B cell (primary cell): Measurements from ENCODE around the gene PLXDC1. TPM values are rescaled to one million over a fixed set of nuclear protein-coding genes. Genes with fewer than 3 reads are reported as not detected.
A peak's percentile ranks its signal among the peaks of the same experiment; 100 is the strongest.

Source experiments
- ATAC-seq: fragments of 200-7000 bp; cut with Tn5 transposase; one replicate; pipeline ENCODE4 v1.10.0; 2021; ENCODE audit warnings: low read depth, mild to moderate bottlenecking, moderate number of reproducible peaks, moderate library complexity
- CTCF ChIA-PET: fragments of 350-600 bp; sonication (Branson Sonifier 250); formaldehyde crosslinking; loops from one replicate; lab custom pipeline; 2021; ENCODE audit warnings: antibody characterized with exemption, inconsistent platforms; lab: Charles Lee
- POLR2A ChIA-PET: fragments of 350-600 bp; sonication (Branson Sonifier 250); formaldehyde crosslinking; loops from one replicate; lab custom pipeline; 2021; ENCODE audit warnings: antibody characterized with exemption; lab: Charles Lee
- DNase-seq: peaks from one replicate; pipeline ENCODE4 v3.0.0; 2013
- H2AFZ ChIP-seq: 2 replicates; pipeline ENCODE4 v1.6.1; 2012; ENCODE audit warnings: mild to moderate bottlenecking, low read depth, low read length; ENCODE audit not compliant: insufficient read depth, poor library complexity, severe bottlenecking
- H3K27ac ChIP-seq, 2 donors: 1 replicate in 1 of 2; 2 replicates in 1 of 2; pipeline ENCODE4 v1.5.1; 2012 to 2013; ENCODE audit warnings: low read length in 2 of 2, mild to moderate bottlenecking in 2 of 2, moderate library complexity in 1 of 2
- H3K27me3 ChIP-seq, 4 experiments: fragments of 200-600 bp in 1 of 4; sonication (generic) in 1 of 4; replicated peaks in 1 of 4; 1 replicate in 2 of 4; 2 replicates in 2 of 4; pipeline versions ENCODE4 v1.6.1 to v1.7.0; 2013 to 2016; ENCODE audit warnings: low read length in 3 of 4, mild to moderate bottlenecking in 2 of 4, mixed read lengths in 1 of 4, moderate library complexity in 1 of 4; ENCODE audit not compliant: insufficient read depth in 4 of 4, control insufficient read depth in 3 of 4; ENCODE audit errors: control extremely low read depth in 1 of 4
- H3K36me3 ChIP-seq, 2 experiments: replicated peaks in 1 of 2; 1 replicate in 1 of 2; 2 replicates in 1 of 2; pipeline versions ENCODE4 v1.6.1 to v1.7.1; 2013; ENCODE audit warnings: low read length in 1 of 2; ENCODE audit not compliant: insufficient read depth in 2 of 2, control insufficient read depth in 1 of 2; ENCODE audit errors: control extremely low read depth in 1 of 2, extremely low read depth in 1 of 2
- H3K4me1 ChIP-seq, 2 donors: fragments of 200-600 bp in 1 of 2; sonication (generic) in 1 of 2; 1 replicate in 1 of 2; 2 replicates in 1 of 2; pipeline versions ENCODE4 v1.5.1 to v1.6.1; 2013 to 2017; ENCODE audit warnings: low read length in 2 of 2; ENCODE audit not compliant: control insufficient read depth in 2 of 2, insufficient read depth in 2 of 2
- H3K4me2 ChIP-seq: replicated peaks from 2 replicates; pipeline ENCODE3; 2012; ENCODE audit warnings: mild to moderate bottlenecking, low read depth, low read length; ENCODE audit not compliant: poor library complexity, severe bottlenecking
- H3K4me3 ChIP-seq, 5 experiments: fragments of 200-600 bp in 1 of 5; sonication (generic) in 1 of 5; 1 replicate in 3 of 5; 2 replicates in 2 of 5; pipeline versions ENCODE4 v1.5.1 to v1.7.0; 2011 to 2016; ENCODE audit warnings: low read length in 4 of 5, mild to moderate bottlenecking in 4 of 5, low read depth in 2 of 5, control low read depth in 1 of 5, moderate library complexity in 1 of 5; ENCODE audit not compliant: insufficient read depth in 1 of 5; ENCODE audit errors: control extremely low read depth in 1 of 5, extremely low read depth in 1 of 5
- H3K79me2 ChIP-seq: fragments of 200-600 bp; sonication (generic); one replicate; pipeline ENCODE4 v1.6.0; 2016; ENCODE audit warnings: low read length; ENCODE audit not compliant: control insufficient read depth, insufficient read depth
- H3K9ac ChIP-seq: fragments of 200-600 bp; sonication (generic); 2 replicates; pipeline ENCODE4 v1.6.1; 2017; ENCODE audit warnings: mild to moderate bottlenecking, low read length, moderate library complexity
- H3K9me3 ChIP-seq, 3 donors: one replicate each; pipeline versions ENCODE4 v1.6.1 to v1.7.1; 2013; ENCODE audit warnings: low read length in 2 of 3; ENCODE audit not compliant: control insufficient read depth in 2 of 3, insufficient read depth in 1 of 3; ENCODE audit errors: control extremely low read depth in 1 of 3
- H4K20me1 ChIP-seq: 2 replicates; pipeline ENCODE4 v1.6.0; 2012; ENCODE audit warnings: mild to moderate bottlenecking, low read length; ENCODE audit not compliant: insufficient read depth, control insufficient read depth, poor library complexity, severe bottlenecking
- H3K27ac Mint-ChIP-seq: one replicate; pipeline ENCODE4 v1.8.0; 2021; ENCODE audit warnings: mixed read lengths
- H3K27me3 Mint-ChIP-seq: one replicate; pipeline ENCODE4 v1.8.0; 2021; ENCODE audit warnings: mixed read lengths
- H3K4me1 Mint-ChIP-seq: one replicate; pipeline ENCODE4 v1.8.0; 2021; ENCODE audit warnings: mixed read lengths
- H3K4me3 Mint-ChIP-seq: one replicate; pipeline ENCODE4 v1.8.0; 2021; ENCODE audit warnings: mixed read lengths
- H3K9me3 Mint-ChIP-seq: one replicate; pipeline ENCODE4 v1.8.0; 2022; ENCODE audit warnings: mixed read lengths; ENCODE audit not compliant: insufficient read depth
- CTCF ChIP-seq: fragments of 200-600 bp; IDR thresholded peaks from one replicate; pipeline ENCODE4 v1.8.0; 2022; ENCODE audit warnings: antibody characterized with exemption, mild to moderate bottlenecking
- EZH2 ChIP-seq: IDR thresholded peaks from 2 replicates; pipeline ENCODE4 v1.6.1; 2012; ENCODE audit warnings: borderline replicate concordance, low read depth, mild to moderate bottlenecking, moderate library complexity, low read length; ENCODE audit not compliant: insufficient read depth, poor library complexity, severe bottlenecking
- WGBS: methylation state at CpG from one replicate; pipeline ENCODE4 v1.1.5; 2013; ENCODE audit warnings: missing lambda C conversion rate; ENCODE audit not compliant: insufficient coverage; 5-methylcytosine and 5-hydroxymethylcytosine counted together
- intact Hi-C: fragments of 100-400 bp; cut with micrococcal nuclease; formaldehyde crosslinking; loops from one replicate; pipeline ENCODE4 v1.10.0; 2022
- polyA plus RNA-seq: library from polyadenylated mRNA; depleted of rRNA; stranded (reverse); fragments of >200 nt; gene quantifications from 2 replicates; pipeline ENCODE4 v1.2.3, GENCODE V29; 2012
- total RNA-seq, 2 donors: library from RNA; stranded (reverse); fragments of 120-200 nt in 1 of 2; gene quantifications; 1 replicate in 1 of 2; 2 replicates in 1 of 2; pipeline versions ENCODE4 v1.2.3 to v1.2.4, GENCODE V29; 2013 to 2022

The PLXDC1 gene
- total and polyA plus RNA-seq, 2 donors (not counting 1 experiment from before 2014, with no cell fraction given): 0.69 TPM; not detected in 1

- Mint-ChIP-seq H3K4me1 (peaks cover 5% of the 10 kb centered on the region), H3K27me3 (peaks cover 23% of the 10 kb centered on the region), H3K27ac (no peak overlapping the region), H3K4me3 (peak overlapping the region; percentile 53), H3K9me3 (no peaks in the 10 kb centered on the region)
- intact Hi-C loops: loop anchor here (1.0 kb wide), 1 partner anchor 192 kb away; no protein-coding TSS in a partner anchor
- DNase-seq (peak; percentile 83), ATAC-seq (peak; percentile 76)
- Histone ChIP-seq H3K79me2 (no peaks in the 10 kb centered on the region), H3K36me3 (no peaks in the 10 kb centered on the region), H3K27me3 (peaks cover 0 to 30% (median 10%) of the 10 kb centered on the region in 4 experiments), H3K27ac (no peak overlapping the region), H3K4me3 (peak overlapping the region in 2 of 5 experiments; percentile 9 to 35), H3K9ac (no peak overlapping the region), H4K20me1 (no peaks in the 10 kb centered on the region), H3K9me3 (no peaks in the 10 kb centered on the region), H3K4me2 (peak overlapping the region; percentile 55), H3K4me1 (peaks cover 0 to 7% of the 10 kb centered on the region in 2 donors), H2AFZ (peak overlapping the region; percentile 20)
- POLR2A ChIA-PET: interaction anchor here (0.6 to 0.7 kb wide), 2 partner anchors 22 to 832 kb away, joined by 3 read pairs; no protein-coding TSS in a partner anchor
- CTCF ChIA-PET: interaction anchor here (0.6 to 5.6 kb wide), 29 partner anchors 8 to 413 kb away, joined by 3 to 97 read pairs (median 4); partner anchors contain the start of genes ARL5C, FBXO47, PLXDC1 and RPL19
- WGBS: 63% methylated on average over 34 of the region's 35 CpGs
- TF ChIP-seq CTCF (peak; percentile 82), EZH2 (no peak)
These were observed 23.7 kb upstream of the PLXDC1 start for GRCh38 chr17:39174920-39175694.
